Measurements from ENCODE around the gene FKBP7.
"Not testable (repeated sequence)": the region's sequence is repeated elsewhere in the genome, so short reads cannot be mapped to it uniquely, and the experiment has no call there.

FKBP7 gene

GRCh38 chr2:178478439-178479274 lies at the start of gene FKBP7:
Gene FKBP7 (minus strand): TSS chr2:178478600. CDS start chr2:178478499, 101 bp downstream.
- DNase-seq, result peak; percentile 75 to 76

GRCh38 chr2:178527592-178527991 lies 49.2 kb upstream of the FKBP7 start:
- DNase-seq, result no peak

GRCh38 chr2:178526256-178526655 lies 47.9 kb upstream of the FKBP7 start:
- no peak for DNase-seq

- not testable (repeated sequence) for DNase-seq
Observed at GRCh38 chr2:178525460-178525859, 47.1 kb upstream of the FKBP7 start.

GRCh38 chr2:178525010-178525409 lies 46.6 kb upstream of the FKBP7 start:
- DNase-seq, result not testable (repeated sequence)

- no peak for DNase-seq
Observed at GRCh38 chr2:178523596-178524134, 45.3 kb upstream of the FKBP7 start.

- peak; percentile 76 to 77 for DNase-seq
Observed at GRCh38 chr2:178522950-178523595, 44.7 kb upstream of the FKBP7 start.

GRCh38 chr2:178521304-178522150 lies 43.1 kb upstream of the FKBP7 start:
- DNase-seq, result no peak

- no peak for DNase-seq
Observed at GRCh38 chr2:178517496-178517895, 39.1 kb upstream of the FKBP7 start.

- peak in 1 of 2 experiments; percentile 9 for DNase-seq
Observed at GRCh38 chr2:178514664-178515063, 36.3 kb upstream of the FKBP7 start.

GRCh38 chr2:178513876-178514275 lies 35.5 kb upstream of the FKBP7 start:
- no peak for DNase-seq

GRCh38 chr2:178512484-178512883 lies 34.1 kb upstream of the FKBP7 start:
- DNase-seq, result no peak

GRCh38 chr2:178510384-178510783 lies 32.0 kb upstream of the FKBP7 start:
- no peak for DNase-seq

- DNase-seq, result no peak
Observed at GRCh38 chr2:178508646-178509045, 30.2 kb upstream of the FKBP7 start.

- no peak for DNase-seq
Observed at GRCh38 chr2:178506949-178507348, 28.5 kb upstream of the FKBP7 start.

GRCh38 chr2:178506524-178506923 lies 28.1 kb upstream of the FKBP7 start:
- no peak for DNase-seq

GRCh38 chr2:178506101-178506500 lies 27.7 kb upstream of the FKBP7 start:
- DNase-seq, result no peak

GRCh38 chr2:178502751-178503150 lies 24.4 kb upstream of the FKBP7 start:
- no peak for DNase-seq

- no peak for DNase-seq
Observed at GRCh38 chr2:178499640-178500039, 21.2 kb upstream of the FKBP7 start.

- DNase-seq, result no peak
Observed at GRCh38 chr2:178498137-178498536, 19.7 kb upstream of the FKBP7 start.

GRCh38 chr2:178496049-178496448 lies 17.6 kb upstream of the FKBP7 start:
- DNase-seq, result no peak

GRCh38 chr2:178491612-178492011 lies 13.2 kb upstream of the FKBP7 start:
- DNase-seq, result no peak

GRCh38 chr2:178485356-178485755 lies 7.0 kb upstream of the FKBP7 start:
- no peak for DNase-seq

Measured in activated CD4-positive, alpha-beta T cell treated with anti-CD3 and anti-CD28 coated beads, Interleukin-2, amount 50 U/mL, for 4 hours (primary cell).